Testis (tissue), 2 donors: Measurements from ENCODE around the gene GNAI3.

Source experiments
- POLR2A ChIP-seq: fragments of 450-650 bp; IDR thresholded peaks from one replicate; pipeline ENCODE4 v1.6.1; 2017; ENCODE audit warnings: antibody characterized with exemption, mild to moderate bottlenecking, moderate library complexity
- TF ChIP-seq, protein P1 (sequence below), 3 experiments: fragments of 450-650 bp in 2 of 3; fragments of 200-600 bp in 1 of 3; sonication (generic) in 1 of 3; IDR thresholded peaks; one replicate each; pipeline ENCODE4 v1.5.1; 2016 to 2019; ENCODE audit warnings: antibody characterized with exemption in 3 of 3, mild to moderate bottlenecking in 2 of 3, moderate library complexity in 1 of 3

DNA sequence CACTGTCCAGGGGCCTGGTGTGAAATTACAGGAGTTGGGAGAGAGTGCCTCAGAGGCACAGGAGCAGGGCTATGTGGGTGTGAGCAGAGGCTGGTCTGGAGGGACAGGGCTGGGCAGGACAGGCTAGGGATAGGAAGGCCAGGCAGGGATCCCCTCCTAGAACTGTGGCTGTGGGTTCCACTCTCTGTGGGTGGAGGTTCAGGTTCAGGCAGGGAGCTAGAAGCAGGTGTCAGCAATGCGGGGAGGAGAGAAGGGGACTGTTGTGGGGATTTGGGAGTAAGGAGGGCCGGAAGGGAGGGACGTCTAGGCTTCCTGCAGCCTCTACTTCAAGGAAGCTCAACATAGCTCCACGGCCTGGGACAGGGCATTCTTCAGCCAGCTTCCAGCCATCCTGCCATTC is 17.0 kb upstream of the GNAI3 start:
- TF ChIP-seq, protein P1, sequence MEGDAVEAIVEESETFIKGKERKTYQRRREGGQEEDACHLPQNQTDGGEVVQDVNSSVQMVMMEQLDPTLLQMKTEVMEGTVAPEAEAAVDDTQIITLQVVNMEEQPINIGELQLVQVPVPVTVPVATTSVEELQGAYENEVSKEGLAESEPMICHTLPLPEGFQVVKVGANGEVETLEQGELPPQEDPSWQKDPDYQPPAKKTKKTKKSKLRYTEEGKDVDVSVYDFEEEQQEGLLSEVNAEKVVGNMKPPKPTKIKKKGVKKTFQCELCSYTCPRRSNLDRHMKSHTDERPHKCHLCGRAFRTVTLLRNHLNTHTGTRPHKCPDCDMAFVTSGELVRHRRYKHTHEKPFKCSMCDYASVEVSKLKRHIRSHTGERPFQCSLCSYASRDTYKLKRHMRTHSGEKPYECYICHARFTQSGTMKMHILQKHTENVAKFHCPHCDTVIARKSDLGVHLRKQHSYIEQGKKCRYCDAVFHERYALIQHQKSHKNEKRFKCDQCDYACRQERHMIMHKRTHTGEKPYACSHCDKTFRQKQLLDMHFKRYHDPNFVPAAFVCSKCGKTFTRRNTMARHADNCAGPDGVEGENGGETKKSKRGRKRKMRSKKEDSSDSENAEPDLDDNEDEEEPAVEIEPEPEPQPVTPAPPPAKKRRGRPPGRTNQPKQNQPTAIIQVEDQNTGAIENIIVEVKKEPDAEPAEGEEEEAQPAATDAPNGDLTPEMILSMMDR (IDR thresholded peaks at IDR 0.05) = no peak
- TF ChIP-seq POLR2A = no peak
